ENCODE results near the gene CLBA1. TPM values are rescaled to one million over a fixed set of nuclear protein-coding genes. Genes with fewer than 3 reads are reported as not detected.
"Not testable (repeated sequence)": the region's sequence is repeated elsewhere in the genome, so short reads cannot be mapped to it uniquely, and the experiment has no call there.

CLBA1 gene
- total RNA-seq, 1 donor from 2014 or later = 6.1 TPM

GRCh38 chr14:105014032-105014431 is 28.4 kb downstream of the CLBA1 start:
- intact Hi-C loops (cut with DNase I) = no loop called here
- no peak for DNase-seq (ENCODE audit: low spot score)
- no peak for ATAC-seq

GRCh38 chr14:105014631-105015030 is 29.0 kb downstream of the CLBA1 start:
- DNase-seq (ENCODE audit: low spot score) = no peak
- intact Hi-C loops (cut with DNase I) = no loop called here

GRCh38 chr14:105015242-105015641 is 29.7 kb downstream of the CLBA1 start:
- intact Hi-C loops (cut with DNase I) = no loop called here
- no peak for ATAC-seq
- no peak for DNase-seq (ENCODE audit: low spot score)

More at GRCh38 chr14:105014631-105015030, 29.0 kb downstream of the CLBA1 start:
- ATAC-seq = no peak

GRCh38 chr14:105015905-105016304 is 30.3 kb downstream of the CLBA1 start:
- DNase-seq (ENCODE audit: low spot score) (no peak), ATAC-seq (no peak)
- intact Hi-C loops (cut with DNase I) = no loop called here

DNA sequence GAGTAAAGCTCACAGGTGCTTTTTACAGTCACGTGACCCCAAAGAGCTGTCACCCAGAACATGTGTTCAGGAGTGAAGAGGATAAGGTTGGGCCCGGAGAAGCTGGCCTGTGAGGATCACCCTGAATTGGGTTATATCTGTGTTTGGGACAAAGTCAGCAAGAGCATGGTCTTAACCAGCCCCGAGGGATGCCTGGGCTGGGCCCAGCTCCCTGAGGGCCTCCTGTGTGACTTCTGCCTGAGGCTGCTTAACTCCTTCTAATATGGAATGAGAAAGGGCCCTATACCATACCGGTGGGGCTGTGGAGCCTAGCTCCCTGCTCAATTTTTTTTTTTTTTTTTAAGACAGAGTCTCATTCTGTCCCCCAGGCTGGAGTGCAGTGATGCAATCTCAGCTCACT is 32.8 kb downstream of the CLBA1 start:
- intact Hi-C loops (cut with DNase I) = no loop called here
- ATAC-seq (no peak), DNase-seq (ENCODE audit: low spot score) (no peak)

GRCh38 chr14:105019861-105020814 is 34.5 kb downstream of the CLBA1 start:
- DNase-seq (ENCODE audit: low spot score) (peak; percentile 69), ATAC-seq (no peak)
- intact Hi-C loops (cut with DNase I) = loop anchor here (2.0 kb wide), 1 partner anchor 41 kb away; the partner anchor contains the start of gene AHNAK2

GRCh38 chr14:105020815-105021655 is 35.4 kb downstream of the CLBA1 start, which contains the start of gene CDCA4:
CDCA4 (minus strand) TSS chr14:105021083; CDS start chr14:105011929, 9,154 bp downstream.
- intact Hi-C loops (cut with DNase I) = loop anchor here (2.0 kb wide), 1 partner anchor 42 kb away; the partner anchor contains the start of gene AHNAK2
- DNase-seq (ENCODE audit: low spot score) (peak; percentile 97), ATAC-seq (peak; percentile 98)

GRCh38 chr14:105021656-105022275 is 36.2 kb downstream of the CLBA1 start:
- ATAC-seq (peak; percentile 18), DNase-seq (ENCODE audit: low spot score) (peak; percentile 67)

GRCh38 chr14:105022276-105022670 is 36.7 kb downstream of the CLBA1 start:
- DNase-seq (ENCODE audit: low spot score) (no peak), ATAC-seq (no peak)
- intact Hi-C loops (cut with DNase I) = no loop called here

More at GRCh38 chr14:105021656-105022275, 36.2 kb downstream of the CLBA1 start:
- intact Hi-C loops (cut with DNase I) = loop anchor here (2.0 kb wide), 1 partner anchor 43 kb away; the partner anchor contains the start of gene AHNAK2

DNA sequence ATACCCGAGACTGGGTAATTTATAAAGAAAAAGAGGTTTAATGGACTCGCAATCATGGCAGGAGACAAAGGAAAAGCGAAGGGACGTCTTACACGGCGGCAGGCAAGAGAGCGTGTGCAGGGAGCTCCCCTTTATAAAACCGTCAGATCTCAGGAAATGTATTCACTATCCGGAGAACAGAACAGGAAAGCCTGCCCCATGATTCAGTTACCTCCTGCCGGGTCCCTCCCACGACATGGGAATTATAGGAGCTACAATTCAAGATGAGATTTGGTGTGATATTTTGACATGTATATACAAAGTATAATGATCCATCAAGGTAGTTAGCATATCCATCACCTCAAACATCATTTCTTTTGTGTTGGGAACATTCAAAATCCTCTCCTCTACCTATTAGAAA is 37.6 kb downstream of the CLBA1 start:
- ATAC-seq = no peak
- intact Hi-C loops (cut with DNase I) = no loop called here
- no peak for DNase-seq (ENCODE audit: low spot score)

DNA sequence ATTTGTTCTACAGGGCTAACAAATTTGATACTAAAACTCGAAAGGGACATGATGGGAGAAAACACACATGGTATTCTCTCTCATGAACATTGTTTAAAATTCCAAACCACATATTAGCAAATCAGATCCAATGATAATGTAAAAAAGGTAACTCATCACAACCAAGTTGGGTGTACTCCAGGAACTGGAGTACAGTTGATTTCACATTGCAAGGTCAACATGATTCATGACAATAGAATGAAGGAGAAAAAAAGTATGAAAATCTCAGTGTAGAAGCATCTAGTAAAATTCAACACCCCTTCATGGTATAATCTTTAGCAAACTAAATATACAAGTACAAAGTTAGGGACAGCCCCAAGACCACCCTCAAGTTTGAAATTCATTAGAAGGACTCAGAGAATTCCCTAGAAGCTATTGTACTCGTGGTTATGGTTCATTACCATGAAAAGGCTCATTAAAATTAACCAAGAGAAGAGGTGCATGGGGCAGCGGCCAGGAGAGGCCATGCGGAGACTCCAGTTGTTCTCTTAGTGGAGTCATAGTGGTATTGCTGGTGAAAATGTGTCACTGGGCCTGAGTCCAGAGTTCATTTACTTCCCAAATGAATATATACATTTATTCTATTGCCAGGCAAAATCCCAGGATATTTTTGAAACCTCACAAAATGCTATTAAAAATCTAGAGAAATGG is 38.3 kb downstream of the CLBA1 start:
- ATAC-seq (no peak), DNase-seq (ENCODE audit: low spot score) (no peak)
- intact Hi-C loops (cut with DNase I) = no loop called here

DNA sequence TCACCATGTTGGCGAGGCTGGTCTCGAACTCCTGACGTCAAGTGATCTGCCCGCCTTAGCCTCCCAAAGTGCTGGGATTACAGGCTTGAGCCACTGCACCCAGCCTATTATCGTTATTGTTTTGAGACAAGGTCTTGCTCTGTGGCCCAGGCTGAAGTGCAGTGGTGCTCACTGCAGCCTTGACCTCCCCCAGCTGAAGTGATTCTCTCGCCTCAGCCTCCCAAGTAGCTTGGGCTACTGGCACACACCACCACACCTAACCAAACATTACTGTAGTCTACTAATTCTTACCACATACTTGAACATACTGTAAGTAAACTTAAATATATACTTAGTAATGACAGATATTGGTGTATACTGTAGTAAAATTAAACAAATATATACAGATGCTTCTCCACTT is 39.8 kb downstream of the CLBA1 start:
- DNase-seq (ENCODE audit: low spot score) (no peak), ATAC-seq (no peak)
- intact Hi-C loops (cut with DNase I) = no loop called here

DNA sequence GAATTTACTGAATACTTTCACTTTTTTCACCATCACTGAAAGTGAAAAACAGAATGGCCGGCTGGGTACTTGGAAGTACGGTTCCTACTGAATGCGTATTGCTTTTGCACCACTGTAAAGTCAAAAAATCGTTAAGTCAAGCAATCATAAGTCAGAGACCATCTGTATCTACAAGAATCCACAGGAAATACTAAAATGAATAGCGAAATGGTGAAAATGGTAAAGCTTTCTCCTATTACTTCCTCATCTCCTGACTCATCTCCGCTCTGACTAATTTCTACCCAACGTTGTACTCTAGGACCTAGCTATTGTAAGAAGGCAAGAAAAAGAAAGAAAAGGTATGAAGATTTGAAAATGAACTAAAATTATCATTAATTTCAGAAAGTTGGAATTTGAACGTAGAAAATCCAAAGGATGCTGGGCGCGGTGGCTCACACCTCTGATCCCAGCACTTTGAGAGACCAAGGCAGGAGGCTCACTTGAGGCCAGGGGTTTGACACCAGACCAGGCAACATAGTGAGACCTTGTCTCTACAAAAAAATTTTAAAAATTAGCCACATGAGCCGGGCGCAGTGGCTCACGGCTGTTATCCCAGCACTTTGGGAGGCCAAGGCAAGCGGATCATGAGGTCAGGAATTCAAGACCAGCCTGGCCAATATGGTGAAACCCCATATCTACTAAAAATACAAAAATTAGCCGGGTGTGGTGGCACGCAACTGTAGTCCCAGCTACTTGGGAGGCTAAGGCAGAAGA is 40.6 kb downstream of the CLBA1 start:
- intact Hi-C loops (cut with DNase I) = no loop called here
- no peak for DNase-seq (ENCODE audit: low spot score)

GRCh38 chr14:105026802-105027563 is 41.4 kb downstream of the CLBA1 start:
- ATAC-seq = no peak
- DNase-seq (ENCODE audit: low spot score) = no peak
- intact Hi-C loops (cut with DNase I) = no loop called here

More for the DNA sequence above, 40.6 kb downstream of the CLBA1 start:
- ATAC-seq = no peak

DNA sequence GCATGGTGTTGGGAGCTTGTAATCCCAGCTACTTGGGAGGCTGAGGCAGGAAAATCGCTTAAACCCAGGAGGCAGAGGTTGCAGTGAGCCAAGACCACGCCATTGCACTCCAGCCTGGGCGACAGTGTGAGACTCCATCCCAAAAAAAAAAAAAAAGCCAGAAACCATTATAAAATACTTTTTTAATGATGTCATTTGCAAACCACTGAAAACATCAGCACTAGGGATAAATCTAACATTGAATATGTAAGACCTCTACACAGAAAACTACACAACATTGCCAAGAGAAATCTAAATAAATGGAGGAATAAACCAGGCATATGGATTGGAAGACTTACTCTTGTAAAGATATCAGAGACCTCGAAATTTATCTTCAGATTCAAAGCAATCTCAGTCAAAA is 42.1 kb downstream of the CLBA1 start:
- ATAC-seq; DNase-seq (ENCODE audit: low spot score); intact Hi-C loops (cut with DNase I): not testable (repeated sequence)

DNA sequence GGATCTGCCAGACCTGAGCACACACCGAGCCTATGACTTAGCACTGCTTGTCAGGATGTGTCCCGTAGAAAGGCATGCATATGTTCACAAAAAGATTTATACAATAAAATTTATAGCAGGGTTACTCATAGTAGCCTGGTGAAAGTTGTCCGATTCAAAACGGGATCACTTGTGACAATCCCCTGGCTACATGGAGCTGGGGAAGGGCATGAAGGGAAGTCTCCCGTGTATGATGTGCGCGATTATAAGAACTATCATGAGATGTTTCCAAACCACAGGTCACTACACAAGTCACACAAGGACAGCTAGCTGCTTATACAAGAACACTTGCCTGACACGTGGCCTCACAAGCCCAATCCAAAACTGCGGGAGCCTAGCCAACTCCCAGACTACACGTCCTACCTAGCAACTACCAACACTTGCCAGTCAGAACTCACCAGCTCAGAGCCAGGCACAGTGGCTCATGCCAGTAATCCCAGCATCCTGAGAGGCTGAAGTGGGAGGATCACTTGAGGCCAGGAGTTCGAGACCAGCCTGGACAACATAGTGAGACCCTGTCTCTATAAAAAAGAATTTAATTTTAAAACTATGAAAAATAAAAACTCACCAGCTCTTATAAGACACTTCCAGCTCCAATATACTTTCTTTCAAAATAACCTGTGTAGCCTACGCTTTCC is 42.8 kb downstream of the CLBA1 start:
- DNase-seq (ENCODE audit: low spot score) (no peak), ATAC-seq (no peak)
- intact Hi-C loops (cut with DNase I) = no loop called here
